GM20000 (cell line): ENCODE results near the gene RESF1.

Source experiments
- DNase-seq: peaks from one replicate; pipeline ENCODE4 v3.0.0; 2012; ENCODE audit warnings: low spot score
- CTCF ChIP-seq: IDR thresholded peaks from 2 replicates; pipeline ENCODE4 v1.5.1; 2012; ENCODE audit warnings: mild to moderate bottlenecking, control low read depth; ENCODE audit errors: extremely low read depth, missing control alignments

The RESF1 gene

GRCh38 chr12:31964280-31964679 is 5.1 kb downstream of the RESF1 start:
- no peak for TF ChIP-seq CTCF
- DNase-seq = no peak

- TF ChIP-seq CTCF = no peak
- DNase-seq = no peak
These were observed 5.9 kb downstream of the RESF1 start for GRCh38 chr12:31965090-31965489.

- no peak for DNase-seq
- TF ChIP-seq CTCF = no peak
These were observed 7.5 kb downstream of the RESF1 start for GRCh38 chr12:31966558-31967205.

- no peak for DNase-seq
- TF ChIP-seq CTCF = no peak
These were observed 8.3 kb downstream of the RESF1 start for GRCh38 chr12:31967539-31967938.

GRCh38 chr12:31970199-31970598 is 11.0 kb downstream of the RESF1 start:
- TF ChIP-seq CTCF = no peak
- no peak for DNase-seq

- no peak for DNase-seq
- no peak for TF ChIP-seq CTCF
These were observed 14.6 kb downstream of the RESF1 start for GRCh38 chr12:31973818-31974217.

GRCh38 chr12:31974673-31975072 is 15.5 kb downstream of the RESF1 start:
- no peak for TF ChIP-seq CTCF
- DNase-seq = no peak
